Fibroblast of skin of back (primary cell): ENCODE data around the gene UTP25.
A peak's percentile ranks its signal among the peaks of the same experiment; 100 is the strongest.

Experiments used
- DNase-seq: peaks from one replicate; pipeline ENCODE4 v3.0.0-alpha.2; 2013

Gene UTP25

GRCh38 chr1:209805875-209806760 is 21.7 kb upstream of the UTP25 start, which contains the start of gene IRF6:
TSS of gene IRF6 (minus strand) at chr1:209806142. CDS start at chr1:209801413, 4,729 bp downstream.
- peak; percentile 74 for DNase-seq

- no peak for DNase-seq
Measured at GRCh38 chr1:209807509-209807908, 20.3 kb upstream of the UTP25 start.

GRCh38 chr1:209808059-209808581 is 19.7 kb upstream of the UTP25 start:
- DNase-seq, result peak; percentile 95

- DNase-seq, result no peak
Measured at GRCh38 chr1:209809611-209810010, 18.2 kb upstream of the UTP25 start.

- DNase-seq, result no peak
Measured at GRCh38 chr1:209810783-209811182, 17.0 kb upstream of the UTP25 start.

- DNase-seq, result no peak
Measured at GRCh38 chr1:209813902-209814301, 13.9 kb upstream of the UTP25 start.

GRCh38 chr1:209815490-209815889 is 12.3 kb upstream of the UTP25 start:
- DNase-seq, result no peak

GRCh38 chr1:209815931-209816341 is 11.8 kb upstream of the UTP25 start:
- DNase-seq, result no peak

GRCh38 chr1:209816923-209817322 is 10.8 kb upstream of the UTP25 start:
- no peak for DNase-seq

GRCh38 chr1:209817691-209818090 is 10.1 kb upstream of the UTP25 start:
- DNase-seq, result no peak

- no peak for DNase-seq
Measured at GRCh38 chr1:209819058-209819457, 8.7 kb upstream of the UTP25 start.

- no peak for DNase-seq
Measured at GRCh38 chr1:209820986-209821385, 6.8 kb upstream of the UTP25 start.

- DNase-seq, result no peak
Measured at GRCh38 chr1:209822706-209823105, 5.1 kb upstream of the UTP25 start.

- DNase-seq, result peak; percentile 73
Measured at GRCh38 chr1:209823143-209824041, 4.4 kb upstream of the UTP25 start.

GRCh38 chr1:209825591-209826434 is 2.0 kb upstream of the UTP25 start:
- DNase-seq, result no peak

- DNase-seq, result no peak
Measured at GRCh38 chr1:209829716-209830115, 1.9 kb downstream of the UTP25 start.

- DNase-seq, result no peak
Measured at GRCh38 chr1:209830722-209831121, 3.0 kb downstream of the UTP25 start.

- peak; percentile 88 for DNase-seq
Measured at GRCh38 chr1:209831615-209832014, 3.8 kb downstream of the UTP25 start.

- peak; percentile 90 for DNase-seq
Measured at GRCh38 chr1:209835782-209836298, 8.1 kb downstream of the UTP25 start.

- peak; percentile 21 for DNase-seq
Measured at GRCh38 chr1:209837671-209838070, 9.9 kb downstream of the UTP25 start.

GRCh38 chr1:209838537-209838936 is 10.8 kb downstream of the UTP25 start:
- DNase-seq, result no peak
